HAP-1 (cell line): ENCODE measurements around the gene RGL1.
"Not testable (repeated sequence)": the region's sequence is repeated elsewhere in the genome, so short reads cannot be mapped to it uniquely, and the experiment has no call there.

Experiments used
- DNase-seq, 2 experiments: peaks; one replicate each; pipeline ENCODE4 v3.0.0-alpha.2; 2016 to 2020; ENCODE audit warnings: low spot score in 2 of 2
- H3K27me3 ChIP-seq: fragments of 250-450 bp; sonication (Bioruptor Pico); 2 replicates; pipeline ENCODE4 v1.5.1; 2020; ENCODE audit warnings: low read depth, mild to moderate bottlenecking, moderate library complexity
- H3K36me3 ChIP-seq: fragments of 250-450 bp; sonication (Bioruptor Pico); replicated peaks from 2 replicates; pipeline ENCODE4 v1.5.1; 2020; ENCODE audit warnings: mild to moderate bottlenecking
- H3K4me1 ChIP-seq: fragments of 250-450 bp; sonication (Bioruptor Pico); 2 replicates; pipeline ENCODE4 v1.5.1; 2020; ENCODE audit warnings: mild to moderate bottlenecking
- H3K4me3 ChIP-seq: fragments of 250-450 bp; sonication (Bioruptor Pico); 2 replicates; pipeline ENCODE4 v1.5.1; 2020; ENCODE audit warnings: mild to moderate bottlenecking, moderate library complexity
- H3K9me3 ChIP-seq: fragments of 250-450 bp; sonication (Bioruptor Pico); 2 replicates; pipeline ENCODE4 v1.5.1; 2020; ENCODE audit warnings: mild to moderate bottlenecking, moderate library complexity
- in situ Hi-C: fragments of 300-500 bp; cut with MboI; formaldehyde crosslinking; loops from 3 replicates; pipeline ENCODE4 v1.14.3; 2020; ENCODE audit warnings: low sequenced_read_pairs, inconsistent platforms, mixed read lengths

The RGL1 gene

GRCh38 chr1:183777328-183777727 is 27.6 kb upstream of the RGL1 start:
- no peak for DNase-seq
- peaks cover 3% of the 10 kb centered on the region; the same call in 1 of the 2 replicates for H3K9me3 ChIP-seq

DNA sequence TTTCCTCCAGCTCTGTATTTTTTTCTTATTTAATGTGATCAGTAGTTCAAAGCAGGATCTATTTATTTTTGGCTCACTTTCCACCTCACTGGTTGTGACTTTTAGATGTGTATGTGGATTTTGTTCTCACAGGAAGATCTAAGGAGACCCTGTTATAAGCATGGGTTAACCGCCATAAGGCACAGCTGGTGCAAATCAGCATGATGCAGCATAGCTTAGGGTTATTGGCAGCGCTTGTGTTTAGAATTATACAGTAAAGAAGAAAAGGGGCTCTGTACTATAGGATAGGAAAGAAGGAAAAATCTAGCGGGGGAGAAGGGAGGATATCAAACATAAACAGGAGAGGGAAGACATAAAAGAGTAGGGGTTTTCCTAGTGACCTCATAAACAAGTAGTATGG is 26.9 kb upstream of the RGL1 start:
- Histone ChIP-seq H3K27me3 (no peaks in the 10 kb centered on the region), H3K4me3 (no peak overlapping the region), H3K36me3 (no peaks in the 10 kb centered on the region), H3K9me3 (peaks cover 3% of the 10 kb centered on the region; the same call in 1 of the 2 replicates), H3K4me1 (no peaks in the 10 kb centered on the region)
- in situ Hi-C loops, result no loop called here
- no peak for DNase-seq

More at GRCh38 chr1:183777328-183777727, 27.6 kb upstream of the RGL1 start:
- Histone ChIP-seq H3K27me3 (no peaks in the 10 kb centered on the region), H3K36me3 (no peaks in the 10 kb centered on the region), H3K4me3 (no peak overlapping the region), H3K4me1 (no peaks in the 10 kb centered on the region)
- in situ Hi-C loops, result no loop called here

GRCh38 chr1:183778568-183779433 is 26.1 kb upstream of the RGL1 start:
- Histone ChIP-seq H3K36me3 (no peaks in the 10 kb centered on the region), H3K4me3 (no peak overlapping the region), H3K27me3 (no peaks in the 10 kb centered on the region), H3K4me1 (no peaks in the 10 kb centered on the region), H3K9me3 (peaks cover 3% of the 10 kb centered on the region; the same call in 1 of the 2 replicates)
- in situ Hi-C loops, result no loop called here
- no peak for DNase-seq

- H3K4me3 ChIP-seq, result no peak overlapping the region
- in situ Hi-C loops, result no loop called here
- H3K4me1 ChIP-seq, result no peaks in the 10 kb centered on the region
- no peaks in the 10 kb centered on the region for H3K36me3 ChIP-seq
- H3K9me3 ChIP-seq, result peaks cover 3% of the 10 kb centered on the region; the same call in 1 of the 2 replicates
- no peaks in the 10 kb centered on the region for H3K27me3 ChIP-seq
- DNase-seq, result no peak
These were observed 24.8 kb upstream of the RGL1 start for GRCh38 chr1:183780159-183780558.

DNA sequence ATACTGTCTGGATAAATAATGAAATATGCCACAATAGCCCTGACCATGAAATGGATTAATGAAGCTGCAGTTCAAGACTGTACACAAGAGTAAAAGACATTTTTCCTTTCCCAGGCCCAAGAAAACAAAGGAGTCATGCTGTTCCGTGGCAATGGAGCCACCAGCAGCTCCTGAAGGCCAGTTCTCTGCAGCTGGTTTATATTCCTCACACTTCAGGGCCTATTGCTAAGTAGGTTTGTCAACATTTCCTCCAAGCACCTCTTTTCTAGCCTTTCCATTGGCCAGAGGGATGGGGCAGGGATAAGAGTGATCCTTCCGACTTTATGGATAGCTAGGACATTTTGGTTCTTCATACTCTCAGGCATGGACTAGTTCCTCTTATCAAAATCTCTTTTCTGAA is 24.2 kb upstream of the RGL1 start:
- in situ Hi-C loops, result no loop called here
- DNase-seq, result no peak
- H3K4me3 ChIP-seq, result no peak overlapping the region
- H3K9me3 ChIP-seq, result no peaks in the 10 kb centered on the region
- no peaks in the 10 kb centered on the region for H3K36me3 ChIP-seq
- no peaks in the 10 kb centered on the region for H3K27me3 ChIP-seq
- no peaks in the 10 kb centered on the region for H3K4me1 ChIP-seq

DNA sequence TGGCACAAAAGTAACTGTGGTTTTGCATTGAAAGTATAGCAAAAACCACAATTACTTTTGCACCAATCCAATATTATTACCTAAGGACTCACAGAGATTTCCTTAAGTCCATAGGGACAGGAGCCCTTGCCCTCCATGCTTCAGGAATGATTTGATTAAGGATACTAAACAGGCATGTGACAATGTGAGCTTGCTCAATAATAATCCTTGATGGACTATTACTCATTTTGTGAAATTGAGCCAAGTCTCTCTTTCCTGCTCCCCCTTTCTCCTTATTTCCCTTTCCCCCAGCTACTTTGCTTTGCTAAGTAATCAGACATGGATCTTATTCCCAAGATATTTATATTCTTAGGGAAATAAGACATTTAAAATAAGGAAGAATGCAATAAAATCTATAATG is 21.6 kb upstream of the RGL1 start:
- in situ Hi-C loops, result no loop called here
- no peaks in the 10 kb centered on the region for H3K9me3 ChIP-seq
- H3K4me1 ChIP-seq, result no peaks in the 10 kb centered on the region
- DNase-seq, result no peak
- H3K36me3 ChIP-seq, result no peaks in the 10 kb centered on the region
- H3K27me3 ChIP-seq, result no peaks in the 10 kb centered on the region
- no peak overlapping the region for H3K4me3 ChIP-seq

- DNase-seq, result no peak
These were observed 20.9 kb upstream of the RGL1 start for GRCh38 chr1:183783767-183784637.

GRCh38 chr1:183785921-183786320 is 19.0 kb upstream of the RGL1 start:
- in situ Hi-C loops, DNase-seq, H3K9me3 ChIP-seq, H3K4me1 ChIP-seq, H3K36me3 ChIP-seq, H3K4me3 ChIP-seq, H3K27me3 ChIP-seq: not testable (repeated sequence)

More at GRCh38 chr1:183783767-183784637, 20.9 kb upstream of the RGL1 start:
- Histone ChIP-seq H3K4me3 (no peak overlapping the region), H3K36me3 (no peaks in the 10 kb centered on the region), H3K27me3 (no peaks in the 10 kb centered on the region), H3K4me1 (no peaks in the 10 kb centered on the region), H3K9me3 (no peaks in the 10 kb centered on the region)
- in situ Hi-C loops, result no loop called here

DNA sequence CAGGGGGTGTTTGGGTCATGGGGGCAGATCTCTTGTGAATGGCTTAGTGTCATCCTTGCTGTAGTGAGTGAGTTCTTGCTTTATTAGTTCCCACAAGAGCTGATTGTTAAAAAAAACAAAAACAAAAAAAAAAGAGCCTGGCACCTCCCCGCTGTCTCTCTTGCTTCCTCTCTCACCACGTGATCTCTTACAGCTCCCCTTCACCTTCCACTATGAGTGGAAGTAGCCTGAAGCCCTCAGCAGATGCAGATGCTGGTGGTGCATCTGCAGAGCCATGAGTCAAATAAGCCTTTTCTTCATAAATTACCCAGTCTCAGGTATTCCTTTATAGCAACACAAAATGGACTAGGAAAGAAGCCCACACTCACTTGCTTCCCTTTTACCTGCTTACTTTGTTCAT is 17.2 kb upstream of the RGL1 start:
- no peaks in the 10 kb centered on the region for H3K27me3 ChIP-seq
- H3K4me1 ChIP-seq, result no peaks in the 10 kb centered on the region
- H3K9me3 ChIP-seq, result no peaks in the 10 kb centered on the region
- in situ Hi-C loops, result no loop called here
- no peaks in the 10 kb centered on the region for H3K36me3 ChIP-seq
- no peak for DNase-seq
- H3K4me3 ChIP-seq, result no peak overlapping the region

- DNase-seq, result no peak
These were observed 13.6 kb upstream of the RGL1 start for GRCh38 chr1:183791319-183791718.

GRCh38 chr1:183792300-183792699 is 12.6 kb upstream of the RGL1 start:
- in situ Hi-C loops, result no loop called here
- H3K4me3 ChIP-seq, result no peak overlapping the region
- DNase-seq, result no peak
- no peaks in the 10 kb centered on the region for H3K36me3 ChIP-seq
- no peaks in the 10 kb centered on the region for H3K27me3 ChIP-seq
- H3K4me1 ChIP-seq, result no peaks in the 10 kb centered on the region
- no peaks in the 10 kb centered on the region for H3K9me3 ChIP-seq

More at GRCh38 chr1:183791319-183791718, 13.6 kb upstream of the RGL1 start:
- H3K36me3 ChIP-seq, result no peaks in the 10 kb centered on the region
- in situ Hi-C loops, result no loop called here
- no peaks in the 10 kb centered on the region for H3K4me1 ChIP-seq
- H3K9me3 ChIP-seq, result no peaks in the 10 kb centered on the region
- H3K27me3 ChIP-seq, result no peaks in the 10 kb centered on the region
- H3K4me3 ChIP-seq, result no peak overlapping the region

- Histone ChIP-seq H3K4me3 (no peak overlapping the region), H3K4me1 (no peaks in the 10 kb centered on the region), H3K36me3 (no peaks in the 10 kb centered on the region), H3K9me3 (no peaks in the 10 kb centered on the region), H3K27me3 (no peaks in the 10 kb centered on the region)
- in situ Hi-C loops, result no loop called here
- no peak for DNase-seq
These were observed 10.8 kb upstream of the RGL1 start for GRCh38 chr1:183794088-183794487.

DNA sequence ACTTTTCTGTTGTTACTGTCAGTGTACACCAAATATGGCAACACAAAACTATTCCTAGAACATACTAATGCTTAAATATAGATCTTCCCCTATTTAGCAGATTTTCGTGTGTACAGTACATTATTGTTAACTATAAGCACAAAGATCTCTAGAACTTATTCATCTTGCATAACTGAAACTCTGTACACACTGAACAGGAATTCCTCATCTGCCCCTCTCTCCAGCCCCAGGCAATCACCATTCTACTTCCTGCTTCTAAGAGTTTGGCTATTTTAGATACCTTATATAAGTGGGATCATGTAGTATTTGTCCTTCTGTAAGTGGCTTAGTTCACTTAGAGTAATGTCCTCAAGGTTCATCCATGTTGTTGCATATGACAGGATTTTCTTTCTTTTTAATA is 4.5 kb upstream of the RGL1 start:
- Histone ChIP-seq H3K27me3 (no peaks in the 10 kb centered on the region), H3K9me3 (peaks cover 6% of the 10 kb centered on the region; the same call in 1 of the 2 replicates), H3K4me1 (no peaks in the 10 kb centered on the region), H3K36me3 (no peaks in the 10 kb centered on the region), H3K4me3 (no peak overlapping the region)
- in situ Hi-C loops, result no loop called here
- no peak for DNase-seq

DNA sequence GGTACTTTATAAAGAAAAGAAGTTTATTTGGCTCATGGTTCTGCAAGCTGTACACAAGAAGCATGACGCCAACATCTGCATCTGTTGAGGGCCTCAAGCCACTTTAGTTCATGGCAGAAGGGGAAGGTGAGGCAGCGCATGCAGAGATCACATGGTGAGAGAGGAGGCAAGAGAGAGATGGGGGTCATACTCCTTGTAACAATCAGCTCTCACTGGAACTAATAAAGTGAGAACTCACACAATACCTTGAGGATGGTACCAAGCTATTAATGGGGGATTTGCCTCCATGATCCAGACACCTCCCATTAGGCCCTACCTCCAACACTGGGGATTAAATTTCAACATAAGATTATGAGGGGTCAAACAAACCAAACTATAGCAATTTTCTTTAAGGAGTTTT is 3.3 kb upstream of the RGL1 start:
- in situ Hi-C loops, result no loop called here
- H3K9me3 ChIP-seq, result peaks cover 6% of the 10 kb centered on the region; the same call in 1 of the 2 replicates
- H3K27me3 ChIP-seq, result no peaks in the 10 kb centered on the region
- no peak for DNase-seq
- H3K4me3 ChIP-seq, result no peak overlapping the region
- peaks cover 4% of the 10 kb centered on the region for H3K4me1 ChIP-seq
- H3K36me3 ChIP-seq, result no peaks in the 10 kb centered on the region
